Ecto neural progenitor cell (in vitro differentiated cells): Measurements from ENCODE around the gene ESAM.
"Not testable (repeated sequence)": the region's sequence is repeated elsewhere in the genome, so short reads cannot be mapped to it uniquely, and the experiment has no call there.

Experiments
- DNase-seq: peaks from one replicate; pipeline ENCODE4 v3.0.0-alpha.2; 2018; ENCODE audit warnings: low spot score

Gene ESAM

GRCh38 chr11:124776865-124777645 is 15.0 kb upstream of the ESAM start:
- no peak for DNase-seq

GRCh38 chr11:124770959-124771358 is 8.9 kb upstream of the ESAM start:
- not testable (repeated sequence) for DNase-seq

GRCh38 chr11:124769806-124770774 is 8.0 kb upstream of the ESAM start:
- DNase-seq = no peak

GRCh38 chr11:124768914-124769313 is 6.8 kb upstream of the ESAM start:
- DNase-seq = no peak

GRCh38 chr11:124766156-124766555 is 4.1 kb upstream of the ESAM start:
- DNase-seq = no peak

DNA sequence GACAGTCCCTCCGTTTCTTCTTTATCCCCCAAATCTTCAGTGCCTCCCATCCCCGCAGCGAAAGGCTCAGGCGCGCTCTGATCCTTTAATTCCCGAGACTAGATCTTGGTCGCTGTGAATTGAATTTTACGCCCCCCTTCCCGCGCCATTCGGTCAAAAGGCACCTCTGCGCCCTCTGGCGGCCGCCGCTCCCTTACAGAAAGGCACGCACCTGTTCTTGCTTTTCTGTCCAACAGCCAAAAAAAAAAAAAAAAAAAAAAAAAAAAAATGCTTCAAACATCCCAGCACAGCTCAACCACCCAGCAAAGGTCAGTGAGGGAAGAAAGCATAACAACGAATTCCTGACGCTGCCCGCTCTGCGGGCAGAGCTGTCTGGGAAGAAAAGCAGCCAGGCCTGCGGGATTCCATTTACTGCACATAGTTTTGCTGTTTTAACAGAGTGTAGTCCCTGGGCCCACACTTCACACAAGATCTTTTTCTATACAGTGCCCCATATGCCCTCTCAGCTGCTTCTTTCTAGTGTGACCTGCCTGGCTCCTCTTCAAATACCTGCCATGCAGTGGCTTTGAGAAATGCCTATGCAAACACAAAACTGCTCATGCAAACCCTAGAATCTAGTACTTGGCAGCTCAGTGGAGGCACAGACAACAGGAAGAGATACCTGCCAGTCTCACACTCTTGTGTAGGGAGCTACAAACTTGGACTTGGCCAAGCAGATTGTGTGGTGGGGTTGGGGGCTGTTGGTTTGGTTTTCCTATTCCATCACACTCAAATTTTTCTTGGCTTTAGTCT is 1.3 kb upstream of the ESAM start:
- peak; percentile 94 for DNase-seq

DNA sequence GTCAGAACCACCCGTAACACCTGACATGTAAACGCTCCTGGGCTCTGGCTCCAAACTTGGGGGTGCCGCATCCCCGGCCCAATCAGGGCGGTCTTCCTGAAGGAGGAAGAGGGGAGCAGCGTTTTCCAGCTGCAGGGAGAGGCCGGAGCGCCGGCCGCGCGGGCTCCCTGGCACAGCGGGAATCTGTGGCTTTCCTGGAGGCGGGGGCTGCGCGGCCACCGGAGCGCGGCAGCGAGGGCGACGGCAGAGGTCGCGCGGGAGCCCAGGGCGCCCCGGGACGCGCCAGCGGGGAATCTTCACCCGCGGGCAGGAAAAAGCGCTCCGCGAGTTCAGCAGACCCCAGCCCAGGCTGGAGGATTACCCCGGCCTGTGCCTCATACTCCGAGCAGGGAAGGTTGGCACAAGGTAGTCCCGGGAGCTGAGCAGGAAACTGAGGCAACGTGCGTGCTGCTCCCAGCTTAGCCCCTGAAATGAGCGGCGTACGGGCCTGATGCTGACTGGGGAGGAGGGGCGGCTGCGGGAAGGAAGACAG is 600 bp upstream of the ESAM start:
- peak; percentile 66 for DNase-seq

DNA sequence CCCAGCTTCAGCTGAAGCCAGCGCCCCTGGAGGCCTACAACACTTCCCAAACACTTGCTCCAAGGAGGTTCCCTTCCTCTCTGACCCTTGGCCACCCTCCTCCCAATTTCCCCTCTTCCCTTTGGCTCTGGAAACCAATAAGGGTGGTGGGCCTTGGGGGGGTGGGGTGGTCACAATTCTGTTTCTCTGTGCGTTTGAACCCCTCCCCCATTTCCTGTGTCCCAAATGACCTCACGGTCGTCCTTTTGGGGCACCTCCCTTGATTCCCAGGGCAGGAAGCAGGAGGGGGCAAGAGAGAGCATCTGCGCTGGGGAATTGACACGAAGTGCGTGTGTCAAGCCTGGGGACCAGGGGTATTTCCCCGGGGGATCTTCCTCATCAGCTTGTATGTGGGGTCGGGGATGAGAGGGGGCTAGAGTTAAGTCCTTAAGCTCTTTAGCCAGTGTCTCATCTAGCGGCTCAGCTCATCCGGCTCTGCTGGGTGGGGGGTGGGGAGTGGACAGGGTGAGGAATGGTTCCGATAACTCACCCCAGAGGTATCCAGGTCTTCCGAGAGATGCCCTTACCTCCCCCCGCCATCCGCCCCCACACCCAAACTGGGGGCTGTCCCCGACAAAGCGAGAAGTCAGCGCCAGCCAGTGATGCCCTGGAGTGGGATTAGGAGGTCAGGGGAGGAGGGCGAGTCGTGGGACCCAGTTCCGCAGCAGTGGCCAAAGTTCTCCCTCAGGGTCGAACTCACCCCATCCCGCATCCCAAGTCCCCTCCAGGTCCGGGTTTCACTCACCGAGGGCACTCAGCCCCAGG is 587 bp downstream of the ESAM start:
- DNase-seq = peak; percentile 52

DNA sequence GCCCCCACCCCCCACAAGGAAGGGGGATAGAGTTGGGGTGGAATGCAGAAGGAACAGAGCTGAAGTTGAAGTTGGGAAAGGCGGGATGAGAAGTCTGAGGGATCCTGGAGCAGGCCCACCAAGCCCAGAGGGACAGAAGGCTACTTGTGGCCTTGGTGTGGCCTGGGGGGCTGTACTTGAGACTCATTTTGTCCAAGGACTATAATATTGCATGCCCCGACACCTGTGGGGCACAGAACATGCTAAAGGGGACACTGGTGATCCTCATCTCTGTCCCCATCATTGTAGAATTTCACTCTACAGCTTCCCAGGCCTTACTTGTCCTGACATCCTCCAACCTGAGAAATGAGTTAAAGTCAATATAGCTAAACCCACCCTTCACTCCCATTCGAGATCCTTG is 1.3 kb downstream of the ESAM start:
- no peak for DNase-seq

DNA sequence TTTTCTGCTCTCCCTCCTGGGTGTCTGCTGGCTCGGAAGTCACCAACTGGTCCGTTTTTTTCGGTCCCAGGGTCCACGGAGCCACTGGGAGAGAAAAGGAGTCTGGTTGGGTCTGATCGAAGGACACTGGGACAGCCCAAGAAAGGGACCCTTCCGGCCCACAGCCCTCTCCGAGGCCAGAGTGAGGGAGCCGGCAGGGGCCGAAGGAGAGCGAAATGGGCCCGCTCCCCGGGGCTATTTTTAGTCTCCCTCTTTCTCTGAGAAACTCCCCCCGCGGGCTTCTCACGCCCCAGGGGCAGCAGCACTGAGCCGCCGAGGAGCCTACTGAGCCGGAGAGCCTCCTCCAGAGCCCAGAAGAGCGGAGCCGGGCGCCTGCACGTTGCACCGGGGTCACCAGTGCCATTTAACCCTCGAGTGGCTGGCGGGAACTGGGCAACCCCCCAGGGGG is 1.9 kb downstream of the ESAM start:
- DNase-seq = peak; percentile 56

DNA sequence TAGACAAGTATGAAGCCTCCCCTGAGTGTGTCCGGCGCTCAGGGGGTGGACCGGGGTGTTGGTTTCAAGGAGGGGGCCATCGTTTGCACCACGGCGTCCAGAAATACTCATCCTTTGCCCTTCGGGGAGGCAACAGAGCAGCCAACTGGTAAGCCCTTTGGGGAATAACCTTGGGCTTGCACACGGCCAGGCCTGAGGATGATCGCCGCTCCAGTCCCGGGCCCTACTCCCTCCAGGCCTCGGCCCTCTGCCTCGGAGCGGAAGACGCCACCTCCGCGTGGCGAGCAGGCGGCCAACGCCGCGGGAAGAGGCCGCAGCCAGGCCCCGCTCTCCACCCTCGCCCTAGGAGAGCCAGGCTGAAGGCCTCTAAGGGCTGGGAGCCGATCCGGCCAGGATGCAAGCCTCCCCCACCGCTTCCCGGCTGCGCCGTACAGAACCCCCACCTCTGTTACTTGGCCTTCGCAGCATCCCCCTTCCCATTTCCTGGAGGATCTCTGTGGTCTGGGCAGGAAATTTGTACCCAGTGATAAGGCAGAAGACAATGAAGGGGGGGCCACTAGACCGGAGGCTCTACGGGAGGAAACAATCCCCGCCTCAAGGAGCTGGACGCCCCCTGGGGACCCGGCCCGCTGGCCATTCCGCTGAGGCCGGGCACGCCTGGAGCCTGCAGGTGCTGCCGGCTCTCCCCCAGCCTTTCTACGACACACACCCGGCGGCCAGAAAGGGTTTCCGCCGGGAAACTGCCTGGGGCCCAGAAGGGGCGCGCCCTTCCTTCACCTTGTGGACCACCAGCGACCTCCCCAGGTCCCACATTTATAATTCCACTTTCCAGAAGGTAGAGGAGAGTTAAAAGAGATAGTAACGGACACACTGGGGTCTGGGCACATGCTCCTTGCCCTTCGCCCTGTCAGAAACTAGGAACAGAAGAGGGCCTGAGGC is 2.6 kb downstream of the ESAM start:
- peak; percentile 55 for DNase-seq

- peak; percentile 90 for DNase-seq
Measured at GRCh38 chr11:124758355-124759265, 3.5 kb downstream of the ESAM start.

- DNase-seq = no peak
Measured at GRCh38 chr11:124757320-124757719, 4.8 kb downstream of the ESAM start.

GRCh38 chr11:124756753-124757227 is 5.3 kb downstream of the ESAM start:
- no peak for DNase-seq

- no peak for DNase-seq
Measured at GRCh38 chr11:124756033-124756752, 5.9 kb downstream of the ESAM start.

- DNase-seq = peak; percentile 52
Measured at GRCh38 chr11:124754710-124755109, 7.4 kb downstream of the ESAM start.

DNA sequence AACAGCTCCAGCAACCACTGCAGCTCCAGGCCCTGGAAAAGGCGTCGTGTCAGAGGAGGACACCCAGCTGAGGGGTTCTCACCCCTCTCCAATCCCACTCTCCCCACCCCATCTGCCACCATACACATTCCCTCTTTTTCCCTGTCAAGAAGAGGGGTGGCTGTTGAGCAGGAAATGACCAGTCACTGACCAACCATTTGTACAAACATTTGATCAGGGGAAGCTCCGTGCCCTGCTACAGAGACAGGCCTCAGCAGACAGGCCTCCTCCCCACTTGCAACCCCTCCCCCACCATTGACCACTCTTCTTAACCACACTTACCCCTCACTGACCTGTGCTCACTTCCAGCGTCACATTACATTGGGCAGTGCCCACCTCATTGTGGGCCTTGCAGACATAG is 7.8 kb downstream of the ESAM start:
- DNase-seq = no peak

DNA sequence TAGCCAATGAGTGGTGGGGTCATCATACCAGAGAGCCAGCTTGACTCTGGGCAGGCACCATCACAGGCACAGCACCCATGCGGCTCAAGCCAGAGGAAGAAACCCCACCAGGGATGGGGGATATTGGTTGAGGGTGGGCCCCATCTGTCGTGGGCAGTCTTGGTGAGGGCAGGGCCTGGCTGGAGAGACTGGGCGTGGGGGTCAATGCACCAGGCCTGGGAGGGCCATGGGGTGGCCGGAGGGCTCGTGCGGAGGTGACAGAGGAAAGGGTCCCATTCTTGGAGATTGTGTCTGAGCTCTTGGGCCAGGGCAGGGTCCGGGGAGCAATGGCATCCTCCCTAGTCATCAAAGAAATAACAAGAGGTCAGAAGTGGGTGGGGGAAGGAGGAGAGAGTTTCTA is 8.5 kb downstream of the ESAM start:
- DNase-seq = no peak
